Small intestine (tissue), 7 donors: ENCODE measurements around the gene LTBP1. TPM values are rescaled to one million over a fixed set of nuclear protein-coding genes. Genes with fewer than 3 reads are reported as not detected.

ENCODE experiments used
- DNase-seq, 2 donors: peaks; one replicate each; pipeline versions ENCODE4 v3.0.0 to v3.0.0-alpha.2; 2013
- FAIRE-seq: peaks from 2 replicates; lab custom pipeline; 2012; peaks lifted over from hg19 to GRCh38; lab: Jason Lieb, UNC
- H3K27ac ChIP-seq, 3 donors: one replicate each; pipeline ENCODE4 v1.5.1; 2013; ENCODE audit warnings: low read length in 2 of 3, mild to moderate bottlenecking in 2 of 3, control low read depth in 1 of 3, inconsistent platforms in 1 of 3, low read depth in 1 of 3, moderate library complexity in 1 of 3
- H3K27me3 ChIP-seq, 3 donors: one replicate each; pipeline ENCODE4 v1.6.1; 2013; ENCODE audit warnings: low read length in 3 of 3, inconsistent platforms in 1 of 3; ENCODE audit not compliant: control insufficient read depth in 3 of 3, insufficient read depth in 3 of 3
- H3K36me3 ChIP-seq, 3 donors: one replicate each; pipeline ENCODE4 v1.6.1; 2013; ENCODE audit warnings: low read length in 3 of 3, inconsistent platforms in 1 of 3, low read depth in 1 of 3, mild to moderate bottlenecking in 1 of 3, moderate library complexity in 1 of 3; ENCODE audit not compliant: control insufficient read depth in 3 of 3, insufficient read depth in 2 of 3
- H3K4me1 ChIP-seq, 3 donors: one replicate each; pipeline ENCODE4 v1.6.1; 2013; ENCODE audit warnings: low read length in 2 of 3, inconsistent platforms in 1 of 3, low read depth in 1 of 3, mild to moderate bottlenecking in 1 of 3, moderate library complexity in 1 of 3; ENCODE audit not compliant: control insufficient read depth in 3 of 3, insufficient read depth in 2 of 3
- H3K4me3 ChIP-seq, 3 donors: one replicate each; pipeline ENCODE4 v1.5.1; 2013; ENCODE audit warnings: low read length in 3 of 3, control low read depth in 1 of 3, inconsistent platforms in 1 of 3, low read depth in 1 of 3, mild to moderate bottlenecking in 1 of 3, moderate library complexity in 1 of 3
- H3K9me3 ChIP-seq, 2 donors: one replicate each; pipeline ENCODE4 v1.6.1; 2013; ENCODE audit warnings: low read depth in 1 of 2, low read length in 1 of 2; ENCODE audit not compliant: control insufficient read depth in 2 of 2, insufficient read depth in 1 of 2
- WGBS, 3 donors: extraction: QIAGEN DNeasy Blood & Tissue Kit; methylation state at CpG; one replicate each; pipeline ENCODE4 v1.1.7; 2013; 5-methylcytosine and 5-hydroxymethylcytosine counted together
- polyA plus RNA-seq, 4 donors: library from polyadenylated mRNA; stranded (reverse) in 3 of 4; unstranded in 1 of 4; fragments of 200-250 nt in 3 of 4; fragments of 120-200 nt in 1 of 4; gene quantifications; one replicate each; pipeline versions ENCODE4 v1.2.1 to v1.2.3, GENCODE V29; 2013
- donor health status: healthy with polysubstance abuse.
- donor health status: control.
- donor health status: control.
- donor health status: Bipolar disorder and iron deficiency.
- donor health status: healthy.

The LTBP1 gene
- polyA plus RNA-seq, 4 donors: 0.67 to 12.1 (median 6.1) TPM

DNA sequence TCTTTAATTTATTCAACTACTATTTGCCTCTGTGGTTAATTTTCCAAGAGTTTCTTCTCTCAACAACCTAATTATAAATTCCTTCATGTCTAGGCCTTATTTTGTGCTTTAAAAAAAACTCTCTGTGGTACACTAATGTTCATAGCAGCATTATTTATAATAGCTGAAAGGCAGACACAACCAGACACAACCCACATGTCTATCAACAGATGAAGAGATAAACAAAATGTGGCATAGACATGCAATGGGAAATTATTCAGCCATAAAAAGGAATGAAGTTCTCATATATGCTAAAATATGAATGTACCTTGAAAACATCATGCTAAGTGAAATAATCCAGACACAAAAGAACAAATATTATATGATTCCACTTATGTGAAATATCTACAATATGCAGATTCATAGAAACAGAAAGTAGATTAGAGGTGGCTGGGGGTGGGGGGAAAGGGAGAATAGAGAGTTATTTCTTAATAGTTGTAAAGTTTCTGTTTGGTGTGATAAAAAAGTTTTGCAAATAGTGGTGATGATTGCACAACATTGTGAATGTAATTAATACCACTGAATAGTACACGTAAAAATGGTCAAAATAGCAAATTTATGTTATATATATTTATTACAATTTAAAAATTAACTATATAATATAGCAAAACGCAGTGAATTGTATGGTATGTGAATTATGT is 501.6 kb downstream of the LTBP1 start:
- no peaks in the 10 kb centered on the region for H3K36me3 ChIP-seq
- peaks cover 0 to 12% of the 10 kb centered on the region in 2 donors for H3K9me3 ChIP-seq
- H3K4me1 ChIP-seq: no peaks in the 10 kb centered on the region
- H3K27me3 ChIP-seq: no peaks in the 10 kb centered on the region
- WGBS, 3 donors: 55 to 74% (median 62%) methylated on average over 2 of the region's 2 CpGs
- no peak overlapping the region for H3K27ac ChIP-seq
- H3K4me3 ChIP-seq: no peak overlapping the region
- no peak for DNase-seq
- no peak for FAIRE-seq
